Erythroblast (primary cell): ENCODE results near the gene KRT31.
"Not testable (repeated sequence)": the region's sequence is repeated elsewhere in the genome, so short reads cannot be mapped to it uniquely, and the experiment has no call there.

Experiments used
- DNase-seq, 2 experiments: peaks; one replicate each; lab custom pipeline; 2025; lab: John Stamatoyannopoulos, UW
- GATA1 ChIP-seq: IDR thresholded peaks from 2 replicates; pipeline ENCODE4 v1.6.1; 2011; ENCODE audit warnings: low read depth, mild to moderate bottlenecking, control low read depth, low read length, moderate library complexity
- POLR2A ChIP-seq: IDR thresholded peaks from 2 replicates; pipeline ENCODE4 v1.6.1; 2011; ENCODE audit warnings: mild to moderate bottlenecking, low read length

Gene KRT31

GRCh38 chr17:41396996-41397660, at the start of gene KRT31:
KRT31 (minus strand) TSS chr17:41397608; CDS start chr17:41397539, 69 bp downstream.
- no peak for DNase-seq
- TF ChIP-seq GATA1 (no peak), POLR2A (no peak)

DNA sequence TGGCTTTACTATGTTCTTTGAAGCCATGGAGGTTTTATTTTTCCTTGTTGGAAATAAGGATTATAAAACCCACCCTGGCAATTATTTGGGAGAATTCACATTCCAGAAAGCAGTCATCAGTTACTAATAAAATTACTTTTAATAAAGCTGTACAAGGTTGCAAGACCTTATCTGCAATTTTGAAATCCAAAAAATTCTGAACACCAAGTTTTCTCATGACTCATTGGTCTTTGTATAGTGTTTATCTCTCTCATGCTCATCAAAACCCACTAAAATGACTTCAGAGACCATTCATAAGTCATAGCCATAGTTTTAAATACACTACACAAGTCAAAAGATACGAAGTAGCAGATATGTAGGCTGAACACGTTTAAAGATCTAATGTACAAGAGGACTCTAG, 49.4 kb upstream of the KRT31 start:
- TF ChIP-seq POLR2A (no peak), GATA1 (no peak)
- no peak for DNase-seq

DNA sequence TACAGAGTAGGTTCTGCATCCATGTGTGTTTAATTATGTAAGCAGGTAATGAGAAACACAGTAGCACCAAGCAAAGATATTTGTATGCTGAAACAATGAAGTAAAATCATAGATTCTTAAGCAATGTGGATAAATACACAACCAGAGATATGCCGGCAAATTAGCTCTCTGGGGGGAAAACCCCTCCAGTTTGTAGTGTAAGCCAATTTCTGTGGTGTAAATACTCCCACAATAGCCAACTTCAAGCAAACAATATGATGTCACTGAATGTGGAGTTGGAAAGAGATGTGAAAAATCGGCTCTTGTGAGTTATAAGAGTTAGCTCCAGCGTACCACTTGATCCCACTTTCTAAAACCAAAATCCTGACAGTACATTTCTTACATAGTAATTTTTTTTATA, 47.2 kb upstream of the KRT31 start:
- no peak for DNase-seq
- TF ChIP-seq POLR2A (no peak), GATA1 (no peak)

- DNase-seq, result no peak
- no peak for TF ChIP-seq POLR2A
- TF ChIP-seq GATA1, result no peak
These were observed 46.8 kb upstream of the KRT31 start for GRCh38 chr17:41444186-41444585.

GRCh38 chr17:41442739-41443138, 45.3 kb upstream of the KRT31 start:
- no peak for DNase-seq

DNA sequence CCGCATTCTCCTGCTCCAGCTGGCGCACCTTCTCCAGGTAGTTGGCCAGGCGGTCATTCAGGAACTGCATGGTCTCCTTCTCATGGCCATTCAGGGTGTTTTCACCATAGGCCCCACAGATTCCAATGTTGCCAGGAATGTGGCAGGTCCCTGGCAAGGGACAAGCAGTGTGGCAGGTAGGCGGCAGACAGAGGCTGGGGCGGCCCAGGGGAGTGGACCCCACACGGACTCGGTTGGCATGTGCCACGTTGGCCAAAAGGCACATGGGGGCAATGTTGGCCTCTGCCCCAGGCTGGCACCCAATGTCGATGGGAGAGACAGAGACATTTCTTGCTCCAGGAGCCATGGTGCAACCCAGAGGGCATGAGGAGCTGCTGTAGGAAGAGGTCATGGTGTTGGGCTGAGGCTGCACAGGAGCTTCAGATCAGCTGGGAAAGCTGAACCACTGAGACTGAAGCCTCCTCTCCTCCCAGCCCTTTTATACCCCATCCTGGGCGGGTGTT, 43.2 kb upstream of the KRT31 start, which contains the start of gene KRT38:
KRT38 (minus strand) TSS at position 453 of the 503 bp plus-strand sequence; CDS start at position 391, 62 bp downstream.
- DNase-seq, result no peak

More at GRCh38 chr17:41442739-41443138, 45.3 kb upstream of the KRT31 start:
- TF ChIP-seq GATA1 (no peak), POLR2A (no peak)

GRCh38 chr17:41439375-41439774, 42.0 kb upstream of the KRT31 start:
- TF ChIP-seq POLR2A, result no peak
- no peak for TF ChIP-seq GATA1
- no peak for DNase-seq

More for the DNA sequence above, 43.2 kb upstream of the KRT31 start, which contains the start of gene KRT38:
- TF ChIP-seq POLR2A, result no peak
- no peak for TF ChIP-seq GATA1

GRCh38 chr17:41437769-41438168, 40.4 kb upstream of the KRT31 start:
- no peak for TF ChIP-seq POLR2A
- DNase-seq, result no peak

GRCh38 chr17:41437254-41437653, 39.8 kb upstream of the KRT31 start:
- DNase-seq, result no peak

DNA sequence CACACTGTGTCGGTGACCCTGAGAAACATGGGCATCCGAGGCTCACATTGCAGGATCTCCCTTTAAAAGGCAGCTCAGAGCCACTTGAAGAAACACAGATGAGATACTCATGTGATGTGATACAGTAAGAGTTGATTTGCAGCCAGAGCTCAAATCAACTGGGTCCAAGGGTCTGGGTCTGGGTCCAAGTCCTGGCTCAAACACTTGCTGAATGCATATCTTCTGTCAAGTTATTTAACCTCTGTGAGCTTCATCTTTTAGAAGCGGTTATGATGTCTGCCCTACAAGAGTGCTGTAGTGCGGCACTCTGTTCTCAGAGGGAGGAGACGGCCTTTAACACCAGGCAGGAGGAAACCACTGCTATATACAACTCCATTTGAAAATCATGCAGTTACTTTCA, 37.0 kb upstream of the KRT31 start:
- no peak for TF ChIP-seq POLR2A
- no peak for TF ChIP-seq GATA1
- no peak for DNase-seq

More at GRCh38 chr17:41437254-41437653, 39.8 kb upstream of the KRT31 start:
- TF ChIP-seq POLR2A (no peak), GATA1 (no peak)

DNA sequence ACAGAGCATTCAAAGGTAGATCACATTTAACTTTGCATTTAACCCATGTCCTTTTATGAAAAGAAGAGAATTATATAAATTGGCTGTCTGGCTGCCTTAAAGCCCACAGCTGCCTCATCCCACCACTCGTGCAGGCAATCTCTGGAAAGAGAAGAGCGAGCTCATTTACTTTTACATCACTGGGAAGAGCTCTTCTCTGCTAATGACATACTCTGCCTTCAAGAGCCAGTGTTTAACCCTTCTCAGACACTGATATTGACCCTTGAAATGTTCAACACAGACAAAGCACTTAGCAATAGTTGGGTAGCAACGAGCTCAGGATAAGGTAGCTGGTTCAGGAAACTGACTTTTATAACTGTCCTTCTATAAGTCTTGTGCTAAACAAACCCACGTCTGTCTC, 36.6 kb upstream of the KRT31 start:
- DNase-seq, result no peak

GRCh38 chr17:41433586-41433985, 36.2 kb upstream of the KRT31 start:
- TF ChIP-seq GATA1 (no peak), POLR2A (no peak)
- no peak for DNase-seq

More for the DNA sequence above, 36.6 kb upstream of the KRT31 start:
- TF ChIP-seq POLR2A (no peak), GATA1 (no peak)

DNA sequence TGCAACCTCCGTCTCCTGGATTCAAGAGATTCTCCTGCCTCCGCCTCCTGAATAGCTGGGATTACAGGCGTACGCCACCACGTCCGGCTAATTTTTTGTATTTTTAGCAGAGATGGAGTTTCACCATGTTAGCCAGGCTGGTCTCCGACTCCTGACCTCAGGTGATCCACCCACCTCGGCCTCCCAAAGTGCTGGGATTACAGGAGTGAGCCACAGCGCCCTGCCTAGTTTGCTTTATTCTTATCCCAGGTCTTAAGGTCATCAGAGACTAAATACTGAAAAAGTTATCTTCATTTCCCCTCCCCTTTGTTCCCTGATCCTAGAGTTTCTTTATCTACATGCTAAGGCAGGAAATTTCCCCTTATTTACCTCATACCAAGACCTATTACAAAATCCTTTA, 33.0 kb upstream of the KRT31 start:
- DNase-seq, result not testable (repeated sequence)

GRCh38 chr17:41429667-41430066, 32.3 kb upstream of the KRT31 start:
- TF ChIP-seq GATA1, result no peak
- no peak for TF ChIP-seq POLR2A
- DNase-seq, result no peak
